Skin epidermis (tissue), 12 donors: Measurements from ENCODE around the gene FAM200B.

ENCODE experiments used
- H3K27ac ChIP-seq, 21 experiments: fragments of 200-600 bp; sonication (generic) in 11 of 21; one replicate each; pipeline ENCODE4 v1.5.0; 2020; ENCODE audit warnings: mild to moderate bottlenecking in 3 of 21, inconsistent platforms in 2 of 21, moderate library complexity in 2 of 21
- H3K4me3 ChIP-seq, 7 experiments: fragments of 200-600 bp; sonication (generic) in 2 of 7; one replicate each; pipeline ENCODE4 v1.5.0; 2020; ENCODE audit warnings: inconsistent platforms in 2 of 7, mild to moderate bottlenecking in 2 of 7, moderate library complexity in 1 of 7

The FAM200B gene

DNA sequence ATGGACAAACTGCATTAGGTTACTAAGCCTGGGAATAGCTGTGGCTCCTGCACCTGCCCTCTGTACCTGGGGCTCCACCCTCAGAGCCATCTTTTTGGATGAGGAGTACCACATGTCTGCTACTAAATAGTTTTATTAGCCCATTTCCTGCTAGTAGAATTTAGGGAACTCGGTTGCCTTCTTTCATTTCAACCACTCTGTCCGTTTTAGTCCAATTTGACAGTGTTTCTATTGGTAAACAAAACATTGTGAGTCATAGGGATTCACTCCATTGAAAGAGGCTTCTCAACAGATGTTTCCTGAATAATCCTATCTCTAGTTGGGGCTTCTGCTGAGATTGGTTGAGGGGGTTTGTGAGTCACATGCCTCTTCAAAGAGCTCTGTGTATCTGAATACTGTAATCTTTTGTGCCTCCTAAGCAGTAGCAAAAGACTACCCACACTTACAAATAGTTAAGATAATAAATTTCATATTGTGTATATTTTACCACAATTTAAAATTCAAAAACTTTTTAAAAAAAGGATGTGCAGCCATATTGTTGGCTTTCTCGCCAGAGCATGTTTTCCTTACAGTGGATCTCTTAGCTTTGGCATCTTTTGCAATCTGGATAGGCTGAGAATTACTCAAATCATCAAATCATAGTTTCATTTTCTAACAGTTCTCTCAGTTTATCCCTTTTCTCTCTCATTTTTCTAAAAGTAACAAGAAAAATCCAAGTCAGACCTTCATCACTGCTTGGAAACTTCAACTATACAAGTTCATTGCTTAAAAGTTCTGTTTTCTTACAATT is 9.9 kb downstream of the FAM200B start:
- Histone ChIP-seq H3K4me3 (no peak overlapping the region), H3K27ac (peak overlapping the region in 7 of 21 experiments; percentile 4 to 56 (median 30))

DNA sequence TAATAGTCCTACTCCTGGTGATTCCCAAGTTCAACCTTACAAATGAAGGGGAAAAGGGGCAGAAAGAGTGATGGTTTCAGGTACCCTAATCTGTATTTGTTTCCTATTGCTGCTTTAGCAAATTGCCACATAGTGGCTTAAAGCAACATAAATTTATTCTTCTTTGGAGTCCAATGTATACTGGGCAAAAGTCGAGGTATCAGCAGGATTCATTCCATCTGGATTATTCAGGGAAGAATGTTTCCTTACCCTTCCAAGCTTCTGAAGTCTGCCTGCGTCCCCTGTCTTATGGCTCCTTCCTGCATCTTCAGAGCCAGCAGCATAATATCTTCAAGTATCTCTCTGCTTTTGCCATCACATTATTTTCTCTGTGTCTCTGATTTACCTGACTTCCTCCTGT is 11.0 kb downstream of the FAM200B start:
- no peak overlapping the region for H3K27ac ChIP-seq
- no peak overlapping the region for H3K4me3 ChIP-seq

DNA sequence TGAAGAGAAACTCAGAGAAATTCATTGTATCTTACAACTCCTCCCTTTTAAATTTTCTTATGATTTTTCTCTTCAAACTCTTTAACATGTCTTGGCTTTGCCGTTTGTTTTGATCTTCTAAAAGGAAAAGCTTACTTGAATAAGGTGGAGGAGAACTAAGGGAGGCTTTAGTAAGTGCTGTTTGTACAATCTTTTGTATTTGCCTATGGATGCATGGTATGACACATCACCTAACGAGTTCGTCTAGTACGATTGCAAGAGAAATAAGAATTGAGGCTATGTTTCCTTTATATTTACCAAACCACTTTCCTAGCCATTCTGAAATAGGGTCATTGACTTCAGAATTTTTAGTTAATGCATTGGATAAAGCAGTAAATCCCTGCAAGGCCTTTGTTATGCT is 12.8 kb downstream of the FAM200B start:
- no peak overlapping the region for H3K4me3 ChIP-seq
- no peak overlapping the region for H3K27ac ChIP-seq

DNA sequence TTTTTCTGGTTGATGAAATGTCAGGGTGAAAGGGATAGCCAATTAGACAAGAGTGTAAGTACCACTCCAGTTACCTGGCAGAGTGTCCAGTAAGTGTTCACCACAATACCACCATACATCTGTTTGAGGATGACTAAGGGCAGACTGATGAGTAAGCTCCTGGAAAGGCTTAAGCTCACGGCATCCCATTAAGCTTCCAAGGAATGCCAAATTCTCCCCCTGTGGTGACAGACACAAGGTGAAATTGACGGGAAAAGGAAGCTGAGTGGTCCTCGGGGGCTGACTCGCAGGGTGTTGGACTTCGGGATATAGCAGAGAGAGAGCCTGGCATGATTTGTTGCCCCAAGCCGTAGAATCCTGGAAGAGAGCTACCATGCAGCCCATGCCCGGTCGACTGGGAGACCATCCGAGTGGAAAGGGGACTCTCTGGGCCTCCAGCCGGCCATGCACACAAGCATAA is 13.6 kb downstream of the FAM200B start:
- H3K4me3 ChIP-seq: no peak overlapping the region
- H3K27ac ChIP-seq: no peak overlapping the region

DNA sequence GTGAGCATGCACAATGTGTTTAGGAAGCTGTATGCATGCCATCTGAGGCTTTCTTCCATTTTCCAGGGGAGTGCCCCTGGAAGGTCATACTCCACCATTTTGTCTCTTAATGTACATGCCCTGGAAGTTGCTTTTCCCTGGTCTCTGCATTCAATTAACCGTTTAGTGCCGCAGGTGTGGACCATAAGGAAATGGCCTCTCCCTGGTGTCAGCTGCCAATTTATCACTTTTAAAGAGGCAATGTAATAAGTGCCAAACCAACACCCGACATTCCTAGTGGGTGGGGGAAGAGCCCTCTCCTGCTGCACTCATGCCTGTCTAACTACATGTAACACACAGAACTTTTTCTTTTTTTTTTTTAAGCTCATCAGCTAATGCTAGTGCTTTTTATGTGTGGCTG is 14.1 kb downstream of the FAM200B start:
- H3K4me3 ChIP-seq: no peak overlapping the region

DNA sequence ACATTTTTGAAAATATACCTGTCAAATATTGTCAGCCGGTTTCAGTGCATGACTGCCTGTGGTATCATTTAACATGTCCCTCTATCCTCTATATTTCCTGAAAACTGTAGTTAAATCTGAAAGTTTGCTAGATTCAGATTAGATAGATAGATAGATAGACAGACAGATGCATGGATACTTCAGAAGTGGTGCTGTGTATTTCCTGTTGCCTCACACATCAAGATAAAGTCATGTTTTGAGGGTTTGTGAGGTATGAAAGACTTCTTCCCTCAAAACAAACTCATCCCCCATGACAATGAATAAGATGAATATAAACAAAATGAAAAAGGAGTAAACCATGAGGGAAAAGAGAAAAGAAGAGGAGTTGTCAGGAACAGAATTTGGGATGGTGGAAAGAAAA is 15.2 kb downstream of the FAM200B start:
- H3K27ac ChIP-seq: no peak overlapping the region
- H3K4me3 ChIP-seq: no peak overlapping the region

More for the DNA sequence above, 14.1 kb downstream of the FAM200B start:
- H3K27ac ChIP-seq: no peak overlapping the region

DNA sequence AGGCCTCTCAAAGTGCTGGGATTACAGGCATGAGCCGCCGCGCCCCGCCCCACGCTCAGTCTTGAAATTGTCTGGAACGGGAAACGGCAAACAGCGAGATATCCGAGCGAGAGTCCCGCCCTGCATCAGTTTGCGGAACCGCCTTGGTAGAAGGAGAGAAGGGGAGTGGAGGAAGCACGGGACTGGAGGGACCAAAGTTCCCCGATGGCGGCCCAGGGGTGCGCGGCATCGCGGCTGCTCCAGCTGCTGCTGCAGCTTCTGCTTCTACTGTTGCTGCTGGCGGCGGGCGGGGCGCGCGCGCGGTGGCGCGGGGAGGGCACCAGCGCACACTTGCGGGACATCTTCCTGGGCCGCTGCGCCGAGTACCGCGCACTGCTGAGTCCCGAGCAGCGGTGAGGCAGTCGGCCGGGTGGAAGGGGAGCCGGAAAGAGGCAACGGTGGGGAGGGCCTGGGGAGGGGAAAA is 21.3 kb downstream of the FAM200B start, which contains the start of gene BST1:
TSS of gene BST1 (plus strand) at position 125 of the 463 bp plus-strand sequence. CDS start at position 205, 80 bp downstream.
- H3K4me3 ChIP-seq: peak within 1 kb of the TSS; percentile 20 to 51 (median 33)
- H3K27ac ChIP-seq: peak within 1 kb of the TSS in 10 of 21 experiments; percentile 15 to 75 (median 51)

DNA sequence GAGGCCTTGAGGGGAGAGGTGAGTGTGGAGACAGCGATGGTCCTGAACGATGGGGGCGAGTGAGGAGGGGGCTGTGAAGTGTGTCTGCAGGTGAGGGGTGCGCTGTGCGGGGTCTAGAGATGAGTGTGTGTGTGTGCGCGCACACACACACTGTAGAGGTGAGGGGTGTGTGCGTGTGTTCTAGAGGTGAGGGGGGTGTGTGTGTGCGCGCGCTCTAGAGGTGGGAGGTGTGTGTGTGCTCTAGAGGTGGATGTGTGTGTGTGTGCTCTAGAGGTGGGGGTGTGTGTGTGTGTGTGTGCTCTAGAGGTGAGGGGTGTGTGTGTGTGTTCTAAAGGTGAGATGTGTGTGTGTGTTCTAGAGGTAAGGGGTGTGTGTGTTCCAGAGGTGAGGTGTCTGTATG is 21.8 kb downstream of the FAM200B start:
- peak overlapping the region in 6 of 7 experiments; percentile 20 to 51 (median 34) for H3K4me3 ChIP-seq
- H3K27ac ChIP-seq: peak overlapping the region in 9 of 21 experiments; percentile 15 to 75 (median 57)

DNA sequence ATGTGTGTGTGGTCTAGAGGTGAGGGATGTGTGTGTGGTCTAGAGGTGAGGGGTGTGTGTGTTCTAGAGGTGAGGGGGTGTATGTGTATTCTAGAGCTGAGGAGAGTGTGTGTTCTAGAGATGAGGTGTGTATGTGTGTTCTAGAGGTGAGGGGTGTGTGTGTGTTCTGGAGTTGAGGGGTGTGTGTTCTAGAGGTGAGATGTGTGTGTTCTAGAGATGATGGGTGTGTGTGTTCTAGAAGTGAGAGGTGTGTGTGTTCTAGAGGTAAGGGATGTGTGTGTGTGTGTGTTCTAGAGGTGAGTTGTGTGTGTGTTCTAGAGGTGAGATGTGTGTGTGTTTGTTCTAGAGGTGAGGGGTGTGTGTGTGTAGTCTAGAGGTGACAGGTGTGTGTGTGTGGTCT is 22.5 kb downstream of the FAM200B start:
- Histone ChIP-seq H3K4me3 (no peak overlapping the region), H3K27ac (no peak overlapping the region)

DNA sequence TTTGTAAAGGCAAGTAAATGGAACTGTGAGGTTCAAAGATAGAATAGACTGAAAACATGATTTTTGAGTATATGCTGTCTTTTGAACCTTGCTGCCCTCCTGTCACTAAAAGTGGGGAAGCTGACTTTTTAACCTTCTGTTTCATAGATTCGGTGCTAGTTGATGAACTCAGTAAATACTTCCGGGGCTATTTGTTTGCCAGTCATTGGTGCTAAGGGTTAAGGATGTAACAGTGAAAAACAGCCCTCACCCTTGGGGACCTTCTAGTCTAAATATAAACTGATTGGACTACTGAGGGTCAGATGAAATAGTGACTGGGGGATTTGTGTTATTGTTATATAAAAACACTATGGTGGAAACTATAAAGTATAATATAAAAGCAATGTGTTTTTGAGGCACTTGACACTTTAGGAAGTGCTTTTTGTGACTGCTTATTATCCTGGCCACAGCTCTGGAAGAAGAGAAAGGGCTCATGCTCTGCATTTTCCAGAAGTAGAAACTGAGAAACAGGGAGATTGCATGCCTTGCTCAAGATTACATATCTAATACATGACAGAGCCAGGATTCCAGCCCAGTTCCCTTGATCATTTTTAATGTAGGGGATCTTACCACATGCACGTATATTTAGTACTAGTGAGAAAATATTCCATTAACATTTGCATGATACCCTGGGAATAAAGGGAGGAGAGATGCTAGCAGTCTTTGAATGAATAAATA is 25.2 kb downstream of the FAM200B start:
- Histone ChIP-seq H3K4me3 (no peak overlapping the region), H3K27ac (peak overlapping the region in 2 of 21 experiments; percentile 40)

DNA sequence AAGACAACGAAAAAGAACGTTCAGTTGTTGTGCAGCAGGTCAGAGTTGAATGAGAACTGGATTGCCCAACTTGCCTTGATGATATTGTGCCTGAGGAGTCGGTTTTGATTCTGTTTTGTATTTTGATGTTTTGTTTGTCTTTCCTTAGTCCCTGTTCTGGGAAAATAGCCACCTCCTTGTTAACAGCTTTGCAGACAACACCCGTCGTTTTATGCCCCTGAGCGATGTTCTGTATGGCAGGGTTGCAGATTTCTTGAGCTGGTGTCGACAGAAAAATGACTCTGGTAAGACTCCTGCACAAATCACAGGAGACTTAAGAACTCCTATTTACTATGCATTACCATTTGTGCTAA is 25.7 kb downstream of the FAM200B start:
- Histone ChIP-seq H3K27ac (no peak overlapping the region), H3K4me3 (no peak overlapping the region)

DNA sequence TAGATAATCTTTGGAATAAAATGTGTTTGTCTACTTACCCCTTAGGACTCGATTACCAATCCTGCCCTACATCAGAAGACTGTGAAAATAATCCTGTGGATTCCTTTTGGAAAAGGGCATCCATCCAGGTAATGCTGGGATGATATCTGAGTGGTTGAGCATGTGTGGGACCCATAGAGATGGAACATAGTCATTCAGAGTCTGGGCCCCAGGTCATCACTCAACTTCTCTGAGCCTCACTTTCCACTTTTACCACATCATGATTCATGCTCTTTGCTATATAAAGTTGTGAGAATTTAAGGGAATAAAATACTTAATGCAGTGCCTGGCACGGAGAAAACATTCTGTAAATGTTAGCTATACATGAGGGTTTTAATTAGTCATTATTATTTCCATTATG is 30.1 kb downstream of the FAM200B start:
- H3K4me3 ChIP-seq: no peak overlapping the region
- H3K27ac ChIP-seq: no peak overlapping the region

DNA sequence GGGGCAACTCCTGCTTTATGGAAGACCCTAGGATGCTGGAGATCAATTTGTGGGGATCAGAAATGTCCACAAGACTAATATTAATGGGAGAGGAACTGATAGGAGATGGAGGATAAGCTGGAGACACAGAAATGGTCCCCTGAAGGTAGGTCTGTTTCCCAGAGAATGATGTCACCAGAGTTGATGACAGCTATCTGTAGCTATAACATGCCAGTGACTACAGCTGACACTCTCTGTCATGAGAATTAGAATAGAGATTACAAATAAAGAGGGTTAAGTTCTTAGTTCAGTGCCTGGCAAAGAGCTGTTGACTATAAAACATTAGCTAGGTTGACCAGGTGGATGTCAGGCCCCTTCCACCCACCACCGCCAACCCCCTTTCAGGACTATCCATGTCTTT is 30.6 kb downstream of the FAM200B start:
- no peak overlapping the region for H3K27ac ChIP-seq
- H3K4me3 ChIP-seq: no peak overlapping the region

DNA sequence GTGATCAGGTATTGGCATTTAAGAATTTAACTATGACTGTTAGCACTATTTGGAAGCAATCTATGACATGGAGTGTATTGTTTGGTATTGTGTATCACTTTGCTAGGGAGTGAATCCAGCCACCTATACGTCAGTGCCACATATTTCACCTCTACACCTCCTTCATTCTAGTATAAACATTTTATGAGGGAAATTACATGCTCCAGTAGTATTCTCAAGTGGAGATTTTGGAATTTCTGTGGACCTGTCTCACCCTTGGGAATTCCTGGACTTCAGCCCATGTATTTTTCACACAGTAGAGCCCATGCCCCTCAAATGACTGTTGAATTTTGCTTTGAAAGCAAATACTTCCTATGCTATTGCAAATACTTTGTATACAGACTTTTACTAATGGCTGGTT is 32.5 kb downstream of the FAM200B start:
- H3K4me3 ChIP-seq: no peak overlapping the region
- H3K27ac ChIP-seq: no peak overlapping the region

DNA sequence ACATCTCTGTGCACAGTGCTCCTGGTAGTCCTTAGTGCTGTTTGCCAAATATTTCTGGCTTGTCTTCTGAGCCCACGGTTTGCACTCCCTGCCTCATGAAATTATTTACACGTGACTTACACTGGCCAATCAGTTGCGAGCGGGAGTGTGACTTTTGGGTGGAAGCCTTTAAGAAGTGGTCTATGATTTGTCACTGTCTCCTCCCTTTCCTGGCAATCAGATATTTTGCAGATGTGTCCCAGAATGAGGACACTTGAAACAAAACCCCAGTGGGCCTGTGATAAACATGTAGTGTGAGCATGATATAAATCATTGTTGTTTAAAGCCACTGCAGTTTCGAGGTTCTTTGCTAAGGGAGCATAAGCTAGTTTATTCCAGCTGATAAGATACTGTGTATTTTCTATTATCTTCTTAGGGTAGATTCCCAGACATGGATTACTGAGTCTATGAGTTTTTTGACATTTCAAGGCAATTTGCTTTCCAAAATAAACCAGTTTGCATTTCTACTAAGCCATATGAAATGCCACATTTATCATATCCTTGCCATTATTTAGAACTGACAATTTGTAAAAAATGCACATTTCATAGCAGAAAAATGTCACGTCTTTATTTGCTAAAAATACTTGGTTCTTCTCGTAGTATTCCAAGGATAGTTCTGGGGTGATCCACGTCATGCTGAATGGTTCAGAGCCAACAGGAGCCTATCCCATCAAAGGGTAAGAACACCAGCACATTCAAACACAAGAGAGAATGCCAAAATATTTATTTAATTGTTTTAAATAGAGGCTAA is 33.2 kb downstream of the FAM200B start:
- no peak overlapping the region for H3K4me3 ChIP-seq
- H3K27ac ChIP-seq: no peak overlapping the region

DNA sequence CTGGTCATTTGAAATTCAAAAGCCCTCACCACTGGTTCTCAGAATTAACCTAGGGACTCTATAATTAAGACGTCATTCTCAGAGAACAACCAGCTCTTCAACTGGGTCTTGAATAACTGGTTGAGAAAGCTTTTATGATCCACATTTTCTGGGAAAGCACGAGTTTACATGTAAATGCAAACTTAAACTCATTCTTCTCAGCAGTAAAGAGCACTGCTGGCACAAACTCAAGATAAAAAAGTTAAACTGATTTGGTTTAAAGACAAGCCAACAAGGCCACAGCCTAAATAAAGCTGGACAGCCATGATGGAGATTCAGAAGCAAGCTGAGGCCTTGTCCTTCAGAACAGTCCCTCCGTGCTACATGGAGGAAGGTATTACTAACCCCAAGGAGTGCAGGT is 34.5 kb downstream of the FAM200B start:
- Histone ChIP-seq H3K4me3 (no peak overlapping the region), H3K27ac (no peak overlapping the region)

DNA sequence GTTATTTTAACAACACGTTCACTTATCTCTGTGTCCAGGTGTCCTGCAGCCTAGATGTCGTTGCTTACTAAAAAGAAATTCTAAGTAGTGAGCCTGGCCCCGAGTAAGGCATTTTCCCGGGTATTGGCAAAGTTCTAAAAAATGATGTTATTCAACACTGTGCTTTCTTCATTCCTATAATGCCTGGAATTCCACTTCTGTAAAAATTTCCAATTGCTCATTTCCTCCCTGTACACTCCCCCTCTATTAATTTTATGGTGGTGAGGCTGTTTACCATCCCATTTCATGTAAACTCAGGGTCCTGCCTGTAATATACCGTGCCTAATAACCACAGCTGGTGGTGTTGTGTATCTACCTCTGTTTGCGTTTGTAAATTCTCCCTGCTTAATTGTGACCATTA is 35.5 kb downstream of the FAM200B start:
- no peak overlapping the region for H3K4me3 ChIP-seq
- H3K27ac ChIP-seq: no peak overlapping the region

DNA sequence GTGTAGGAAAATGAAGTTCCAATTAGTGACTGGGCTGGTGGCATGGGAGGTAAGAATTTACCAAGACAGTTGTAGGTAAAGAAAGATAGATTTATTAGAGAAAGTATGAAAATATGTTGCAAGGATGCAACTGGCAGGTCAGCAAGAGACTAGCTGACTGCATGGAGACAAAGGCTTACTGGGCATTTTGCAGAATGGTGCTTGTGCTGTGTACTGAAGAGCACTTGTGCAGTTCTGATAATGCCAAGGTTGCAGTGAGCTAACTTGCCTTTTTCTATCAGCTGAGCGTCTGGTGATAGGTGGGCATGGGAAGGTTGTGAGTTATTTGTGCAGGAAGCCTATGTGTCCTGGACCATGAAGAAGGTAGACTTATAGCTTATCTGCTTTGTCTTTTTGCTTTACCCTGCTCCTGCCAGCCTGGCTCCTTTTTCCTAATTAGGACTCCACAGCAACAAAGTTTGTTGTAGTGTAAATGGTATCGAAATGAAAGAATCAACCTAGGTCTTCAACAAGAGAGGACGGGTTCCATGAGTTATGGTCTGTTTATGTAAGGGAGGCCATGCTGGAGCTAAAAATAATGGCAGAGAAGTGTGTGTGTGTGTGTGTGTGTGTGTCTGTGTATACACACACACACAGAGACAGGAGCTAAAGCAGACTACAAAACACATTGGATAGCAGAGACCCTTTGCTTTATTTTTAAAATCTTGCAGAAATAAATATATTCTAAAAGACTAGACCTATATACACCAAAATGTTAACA is 36.2 kb downstream of the FAM200B start:
- no peak overlapping the region for H3K27ac ChIP-seq
- H3K4me3 ChIP-seq: no peak overlapping the region

DNA sequence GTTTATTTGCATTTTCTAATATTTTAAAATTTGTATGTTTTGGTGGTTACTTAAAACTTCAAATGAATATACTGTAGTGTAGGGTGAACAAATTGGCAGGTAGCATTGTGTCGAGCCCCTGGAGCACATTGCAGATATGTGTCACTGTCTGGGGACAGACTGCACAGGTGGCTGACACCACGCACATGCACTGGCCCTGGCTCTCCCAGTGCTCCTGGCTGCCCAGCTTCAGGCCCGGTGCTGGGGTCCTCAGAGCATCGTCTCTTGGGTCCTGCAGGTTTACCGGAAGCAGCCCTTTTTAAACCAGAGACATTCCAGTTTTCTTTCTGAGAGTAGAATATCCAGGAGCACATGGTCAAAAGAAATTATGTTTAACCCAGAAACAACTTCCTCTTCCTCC is 36.8 kb downstream of the FAM200B start:
- H3K4me3 ChIP-seq: no peak overlapping the region
- no peak overlapping the region for H3K27ac ChIP-seq

DNA sequence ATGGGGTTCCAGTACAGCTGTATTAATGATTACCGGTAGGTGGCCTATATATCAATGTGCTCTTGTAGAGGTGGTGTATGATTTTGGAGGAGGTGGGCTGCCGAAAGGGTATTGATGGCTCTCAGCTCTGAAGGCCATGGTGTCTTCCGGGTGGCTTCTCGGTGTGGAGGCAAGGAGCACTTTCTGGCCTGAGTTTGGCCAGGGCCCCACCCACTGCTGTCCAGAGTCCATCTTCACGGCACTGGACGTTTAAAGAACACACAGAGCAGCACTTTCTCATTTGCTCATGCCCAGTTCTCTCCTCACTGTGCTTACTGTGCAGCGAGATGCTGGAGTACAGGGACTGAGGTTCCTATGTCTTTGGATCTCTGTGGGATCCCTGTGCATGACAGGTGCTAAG is 37.3 kb downstream of the FAM200B start:
- Histone ChIP-seq H3K4me3 (no peak overlapping the region), H3K27ac (no peak overlapping the region)
